GM23248 (cell line): ENCODE data around the gene RBMS1.

Experiments used
- EZH2 ChIP-seq: fragments of 200-600 bp; sonication (generic); IDR thresholded peaks from 2 replicates; pipeline ENCODE4 v1.6.1; 2018; ENCODE audit warnings: antibody characterized with exemption, mild to moderate bottlenecking; ENCODE audit not compliant: insufficient read depth, poor library complexity, severe bottlenecking
- EZH2phosphoT487 ChIP-seq: fragments of 200-600 bp; sonication (generic); IDR thresholded peaks from 2 replicates; pipeline ENCODE4 v1.6.1; 2018; ENCODE audit warnings: antibody characterized with exemption, moderate library complexity, mild to moderate bottlenecking, low read depth; ENCODE audit not compliant: insufficient read depth

GRCh38 chr2:160478660-160479059 is 14.9 kb downstream of the RBMS1 start:
- no peak for TF ChIP-seq EZH2
- no peak for TF ChIP-seq EZH2phosphoT487
